ENCODE results near the gene TBRG1. TPM values are rescaled to one million over a fixed set of nuclear protein-coding genes. Genes with fewer than 3 reads are reported as not detected.
A peak's percentile ranks its signal among the peaks of the same experiment; 100 is the strongest.

Gene TBRG1
- total RNA-seq, 1 experiment from 2014 or later, result 20.6 TPM

- POLR2A ChIA-PET (ENCODE audit: unreplicated experiment), result no interaction called here
- ATAC-seq (no peak), DNase-seq (peak; percentile 63)
- Histone ChIP-seq H4K20me1 (ENCODE audit: low read length) (peaks cover 5% of the 10 kb centered on the region; the same call in 1 of the 2 replicates), H3K9ac (ENCODE audit: low read length) (no peak overlapping the region), H3K9me2 (replicated peaks; ENCODE audit: low read length) (no peaks in the 10 kb centered on the region), H3F3A (ENCODE audit: low read length, unreplicated experiment) (no peaks in the 10 kb centered on the region), H3K4me3 (ENCODE audit: low read length) (no peak overlapping the region), H3K4me2 (ENCODE audit: low read length) (no peak overlapping the region), H2AFZ (ENCODE audit: low read length) (no peak overlapping the region), H3K4me1 (ENCODE audit: insufficient read depth, low read length) (peaks cover 10% of the 10 kb centered on the region), H3K9me3 (ENCODE audit: low read length) (no peaks in the 10 kb centered on the region), H3K27me3 (ENCODE audit: low read length) (0 out of 2 replicates have a peak, but pooled peaks cover 18% of the 10 kb centered on the region), H3K27ac (ENCODE audit: low read length) (no peak overlapping the region), H3K36me3 (ENCODE audit: low read depth, low read length) (no peaks in the 10 kb centered on the region), H3K79me2 (ENCODE audit: low read length) (peaks cover 11% of the 10 kb centered on the region)
- TF ChIP-seq EZH2 (IDR thresholded peaks at IDR 0.05; ENCODE audit: low read length, unreplicated experiment) (no peak), CTCF (conservative IDR thresholded peaks at IDR 0.05; ENCODE audit: low read depth, low read length) (no peak), EZH2phosphoT487 (IDR thresholded peaks at IDR 0.05; ENCODE audit: borderline replicate concordance, low read length) (no peak)
- CTCF ChIA-PET, result no interaction called here
- no TSS peak for BruUV-seq (replicated peaks)
- intact Hi-C loops (cut with micrococcal nuclease), result no loop called here
These were observed 3.8 kb upstream of the TBRG1 start for GRCh38 chr11:124618863-124619262.

GRCh38 chr11:124623861-124624525, 1.3 kb downstream of the TBRG1 start:
- peaks cover 17% of the 10 kb centered on the region for H3K4me1 ChIP-seq (ENCODE audit: insufficient read depth, low read length)
- intact Hi-C loops (cut with micrococcal nuclease), result loop anchor here (5.0 kb wide), 1 partner anchor 328 kb away; the partner anchor contains the start of gene CCDC15
- CTCF ChIA-PET, result interaction anchor here (1.0 kb wide), 1 partner anchor 10 kb away, joined by 4 read pairs; no protein-coding TSS in a partner anchor

More at GRCh38 chr11:124623861-124624525, 1.3 kb downstream of the TBRG1 start:
- Histone ChIP-seq H3K27ac (ENCODE audit: low read length) (no peak overlapping the region), H3K4me3 (ENCODE audit: low read length) (peak overlapping the region; percentile 81), H3F3A (ENCODE audit: low read length, unreplicated experiment) (no peaks in the 10 kb centered on the region), H3K27me3 (ENCODE audit: low read length) (0 out of 2 replicates have a peak, but pooled peaks cover 4% of the 10 kb centered on the region), H2AFZ (ENCODE audit: low read length) (no peak overlapping the region), H3K36me3 (ENCODE audit: low read depth, low read length) (peaks cover 33% of the 10 kb centered on the region; the same call in 1 of the 2 replicates), H3K79me2 (ENCODE audit: low read length) (peaks cover 31% of the 10 kb centered on the region), H3K4me2 (ENCODE audit: low read length) (peak overlapping the region; percentile 85), H4K20me1 (ENCODE audit: low read length) (peaks cover 7% of the 10 kb centered on the region; the same call in 1 of the 2 replicates), H3K9ac (ENCODE audit: low read length) (peak overlapping the region; percentile 92; the same call in 1 of the 2 replicates), H3K9me3 (ENCODE audit: low read length) (no peaks in the 10 kb centered on the region), H3K9me2 (replicated peaks; ENCODE audit: low read length) (no peaks in the 10 kb centered on the region)
- DNase-seq, result no peak
- no peak for TF ChIP-seq CTCF (conservative IDR thresholded peaks at IDR 0.05; ENCODE audit: low read depth, low read length)
- POLR2A ChIA-PET (ENCODE audit: unreplicated experiment), result interaction anchor here (0.6 kb wide), 2 partner anchors 14 to 146 kb away, joined by 3 to 9 read pairs; no protein-coding TSS in a partner anchor
- BruUV-seq (replicated peaks), result no TSS peak
- ATAC-seq, result no peak
